ENCODE results near the gene NR3C2. TPM values are rescaled to one million over a fixed set of nuclear protein-coding genes. Genes with fewer than 3 reads are reported as not detected.

The NR3C2 gene
- total and polyA plus RNA-seq, 2 of the 4 experiments (the other 2 are of a cell fraction), result 1.1 to 2.3 TPM

GRCh38 chr4:148469938-148470337 is 27.7 kb upstream of the NR3C2 start:
- no peaks in the 10 kb centered on the region for H3K36me3 ChIP-seq (ENCODE audit: control insufficient read depth, insufficient read depth, low read length)
- no peak overlapping the region for H4K5ac ChIP-seq (ENCODE audit: low read depth, low read length)
- no peaks in the 10 kb centered on the region for H3K9me3 ChIP-seq (ENCODE audit: control insufficient read depth, insufficient read depth, low read length)
- no peak for ATAC-seq (ENCODE audit: low read depth)
- H3K4me1 ChIP-seq (ENCODE audit: control insufficient read depth, insufficient read depth, low read length), result no peaks in the 10 kb centered on the region
- no TSS peak for BruUV-seq (replicated peaks)
- in situ Hi-C loops (cut with MboI; ENCODE audit: low sequenced_read_pairs), result no loop called here
- dilution Hi-C loops (cut with HindIII; ENCODE audit: low sequenced_read_pairs, unreplicated experiment), result no loop called here
- no peaks in the 10 kb centered on the region for H3K27me3 ChIP-seq (ENCODE audit: control insufficient read depth, insufficient read depth, low read length)
- ChIA-PET POLR2A (ENCODE audit: unreplicated experiment) (no interaction called here), CTCF (no interaction called here)
- no peak overlapping the region for H3K9ac ChIP-seq (ENCODE audit: low read depth, low read length)
- no peak overlapping the region for H4K91ac ChIP-seq (ENCODE audit: insufficient read depth, low read depth, low read length)
- no CpG with 5 or more reads among the region's 2 CpGs for WGBS, 2 experiments (ENCODE audit: extremely low coverage in 2 of 2, insufficient read length in 1 of 2)
- no peak for DNase-seq
- no peak overlapping the region for H3K56ac ChIP-seq (ENCODE audit: extremely low read depth, insufficient read depth, low read length)
- no peak overlapping the region for H2BK15ac ChIP-seq (ENCODE audit: low read depth, low read length)
- no peak overlapping the region for H3K18ac ChIP-seq (ENCODE audit: low read depth, low read length)
- no peaks in the 10 kb centered on the region for H3K79me1 ChIP-seq (ENCODE audit: low read depth in 1 of 2, low read length in 2 of 2)
- no peak overlapping the region for H3K23ac ChIP-seq (ENCODE audit: low read depth, low read length)
- no peak overlapping the region for H2AK5ac ChIP-seq (ENCODE audit: low read depth, low read length)
- no peak overlapping the region for H2AFZ ChIP-seq (replicated peaks; ENCODE audit: low read length, poor library complexity)
- no peak overlapping the region for H3K14ac ChIP-seq (replicated peaks; ENCODE audit: low read depth, low read length)
- intact Hi-C loops (cut with micrococcal nuclease), result no loop called here
- H2BK5ac ChIP-seq (ENCODE audit: low read depth, low read length, poor library complexity, severe bottlenecking), result no peak overlapping the region
- no peak overlapping the region for H3K4me3 ChIP-seq (ENCODE audit: insufficient read depth, low read depth, low read length)
- H2AK9ac ChIP-seq (replicated peaks; ENCODE audit: low read depth, low read length, poor library complexity), result no peak overlapping the region
- no peak overlapping the region for H3K4me2 ChIP-seq (ENCODE audit: low read depth, low read length)
- TF ChIP-seq SMC3 (IDR thresholded peaks at IDR 0.05; ENCODE audit: low read depth, low read length), result no peak
- TF ChIP-seq FOS (IDR thresholded peaks at IDR 0.05; ENCODE audit: low read depth, low read length), result no peak
- no peak for TF ChIP-seq ELK1 (IDR thresholded peaks at IDR 0.05; ENCODE audit: borderline replicate concordance, low read depth, low read length)
- TF ChIP-seq CEBPB (IDR thresholded peaks at IDR 0.05; ENCODE audit: low read depth, low read length), result no peak
- no peak for TF ChIP-seq RAD21 (IDR thresholded peaks at IDR 0.05; ENCODE audit: low read length)
- no peak for TF ChIP-seq RCOR1 (IDR thresholded peaks at IDR 0.05; ENCODE audit: insufficient replicate concordance, low read length)
- TF ChIP-seq MAFK (IDR thresholded peaks at IDR 0.05; ENCODE audit: low read depth, low read length), result no peak
- no peak for TF ChIP-seq CHD1 (IDR thresholded peaks at IDR 0.05; ENCODE audit: low read depth, low read length)
- no peak for TF ChIP-seq MAZ (IDR thresholded peaks at IDR 0.05; ENCODE audit: borderline replicate concordance, low read depth, low read length)
- TF ChIP-seq USF2 (IDR thresholded peaks at IDR 0.05; ENCODE audit: low read depth, low read length), result no peak
- TF ChIP-seq BHLHE40 (IDR thresholded peaks at IDR 0.05; ENCODE audit: low read depth, low read length), result no peak
- no peak for TF ChIP-seq POLR2A (IDR thresholded peaks at IDR 0.05; ENCODE audit: low read depth, low read length)
- TF ChIP-seq MXI1 (IDR thresholded peaks at IDR 0.05; ENCODE audit: borderline replicate concordance, low read depth, low read length), result no peak
- no peak for TF ChIP-seq RFX5 (IDR thresholded peaks at IDR 0.05; ENCODE audit: low read depth, low read length)
- no peak for TF ChIP-seq CTCF (conservative IDR thresholded peaks at IDR 0.05; ENCODE audit: low read depth, low read length)
- TF ChIP-seq NFE2L2 (IDR thresholded peaks at IDR 0.05; ENCODE audit: low read depth, low read length), result no peak
- no peak overlapping the region for H2BK20ac ChIP-seq (ENCODE audit: low read depth, low read length)
- H2BK120ac ChIP-seq (ENCODE audit: low read depth, low read length), result no peak overlapping the region
- no peaks in the 10 kb centered on the region for H3K9me1 ChIP-seq (ENCODE audit: insufficient read depth, low read length)
- H4K8ac ChIP-seq (ENCODE audit: low read depth in 2 of 2, low read length in 2 of 2), result no peak overlapping the region
- no peak overlapping the region for H3K4ac ChIP-seq (ENCODE audit: low read depth, low read length)
- H3K27ac ChIP-seq (ENCODE audit: insufficient read depth, low read length), result no peak overlapping the region
- no peaks in the 10 kb centered on the region for H4K20me1 ChIP-seq (ENCODE audit: insufficient read depth, low read length)

Data from IMR-90 (cell line).